Transverse colon (tissue), 4 donors: Measurements from ENCODE around the gene TTLL12. TPM values are rescaled to one million over a fixed set of nuclear protein-coding genes. Genes with fewer than 3 reads are reported as not detected.

Experiments
- DNase-seq: peaks from one replicate; pipeline ENCODE4 v3.0.0-alpha.2; 2019
- H3K27ac ChIP-seq, 4 donors: fragments of 200-600 bp; sonication (generic); 2 replicates each; pipeline ENCODE4 v1.5.1; 2016 to 2018; ENCODE audit warnings: inconsistent platforms in 4 of 4
- H3K27me3 ChIP-seq: fragments of 200-600 bp; sonication (generic); 2 replicates; pipeline ENCODE4 v1.5.1; 2017; ENCODE audit warnings: inconsistent platforms
- H3K36me3 ChIP-seq, 4 donors: fragments of 200-600 bp; sonication (generic); 2 replicates each; pipeline ENCODE4 v1.5.1; 2017 to 2019; ENCODE audit warnings: inconsistent platforms in 4 of 4
- H3K4me1 ChIP-seq, 4 donors: fragments of 200-600 bp; sonication (generic); 2 replicates each; pipeline ENCODE4 v1.5.1; 2017 to 2020; ENCODE audit warnings: inconsistent platforms in 4 of 4
- H3K4me3 ChIP-seq, 4 donors: fragments of 200-600 bp; sonication (generic); 1 replicate in 1 of 4; 2 replicates in 3 of 4; pipeline versions ENCODE4 v1.5.1 to v1.6.1; 2017 to 2019; ENCODE audit warnings: inconsistent platforms in 4 of 4
- H3K9me3 ChIP-seq, 2 donors: fragments of 200-600 bp; sonication (generic); 2 replicates each; pipeline ENCODE4 v1.5.1; 2017 to 2019; ENCODE audit warnings: inconsistent platforms in 2 of 2
- EP300 ChIP-seq: sonication (generic); formaldehyde crosslinking; IDR thresholded peaks from one replicate; pipeline ENCODE4 v1.6.1; 2017; ENCODE audit warnings: antibody characterized with exemption, low read depth
- POLR2A ChIP-seq: fragments of 450-650 bp; IDR thresholded peaks from one replicate; pipeline ENCODE4 v1.6.1; 2016; ENCODE audit warnings: antibody characterized with exemption, mild to moderate bottlenecking, moderate library complexity
- POLR2AphosphoS5 ChIP-seq, 3 donors: sonication (generic); formaldehyde crosslinking; IDR thresholded peaks; one replicate each; pipeline ENCODE4 v1.6.1; 2016; ENCODE audit warnings: antibody characterized with exemption in 3 of 3
- WGBS, 2 donors: methylation state at CpG; one replicate each; pipeline ENCODE4 v1.1.5; 2018; ENCODE audit warnings: low coverage in 1 of 2; 5-methylcytosine and 5-hydroxymethylcytosine counted together
- in situ Hi-C, 4 donors: fragments of 200-750 bp; cut with MboI; loops; one replicate each; pipeline versions ENCODE4 v1.15.0 to v1.15.1; 2017; ENCODE audit warnings: low sequenced_read_pairs in 3 of 4, low pct_ligation_motif_present in 1 of 4, low pct_unique_long_range_greater_than_20kb in 1 of 4
- intact Hi-C: fragments of 100-400 bp; cut with DNase I; formaldehyde crosslinking; loops from one replicate; pipeline ENCODE4 v1.15.1; 2023; ENCODE audit warnings: low total_unique reads
- total RNA-seq, 4 donors: library from RNA; depleted of rRNA; stranded (reverse); fragments of >200 nt; gene quantifications; one replicate each; pipeline ENCODE4 v1.1.0, GENCODE V29; 2016
- TF ChIP-seq, protein P1 (sequence below), 5 experiments: fragments of 200-600 bp in 3 of 5; fragments of 450-650 bp in 2 of 5; sonication (generic) in 3 of 5; IDR thresholded peaks; 1 replicate in 2 of 5; 2 replicates in 3 of 5; pipeline ENCODE4 v1.5.1; 2016 to 2017; ENCODE audit warnings: antibody characterized with exemption in 5 of 5, inconsistent platforms in 3 of 5, mild to moderate bottlenecking in 2 of 5, moderate library complexity in 1 of 5

TTLL12 gene
- total RNA-seq, 4 donors from 2014 or later, result 88.1 to 171 (median 161) TPM

DNA sequence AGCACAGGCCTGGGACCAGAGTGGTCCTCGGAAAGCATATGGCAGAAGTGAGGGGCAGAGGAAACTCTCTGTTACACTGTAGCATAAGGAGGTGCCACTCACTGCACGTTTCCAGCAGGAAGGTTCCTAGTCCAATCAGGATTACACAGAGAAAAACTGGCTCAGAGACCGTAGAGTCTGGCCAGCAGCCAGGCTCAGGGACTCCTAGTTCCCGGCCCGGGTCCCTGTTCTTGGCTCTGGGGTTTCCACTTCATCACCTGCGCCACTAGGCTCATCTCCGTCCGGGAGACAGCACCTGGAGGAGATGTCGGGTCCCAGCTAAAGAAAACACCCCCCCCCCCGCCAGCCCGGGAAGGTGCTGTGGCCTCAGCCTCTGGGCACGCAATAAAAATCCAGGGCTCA lies 1.1 kb downstream of the TTLL12 start:
- no peaks in the 10 kb centered on the region for H3K36me3 ChIP-seq
- in situ Hi-C loops (no loop called here), intact Hi-C loops (loop anchor here (1.0 kb wide), 1 partner anchor 39 kb away; no protein-coding TSS in a partner anchor)
- H3K9me3 ChIP-seq, result no peaks in the 10 kb centered on the region
- WGBS, 2 donors, result 30% methylated on average over 12 of the region's 12 CpGs; no CpG with 5 or more reads in 1 of the 2 donors
- H3K27ac ChIP-seq, result peak overlapping the region; percentile 81 to 97 (median 94)
- no peaks in the 10 kb centered on the region for H3K27me3 ChIP-seq
- H3K4me3 ChIP-seq, result peak overlapping the region; percentile 53 to 90 (median 78)
- H3K4me1 ChIP-seq, result peaks cover 0 to 23% (median 18%) of the 10 kb centered on the region in 4 donors
- peak in 1 of 3 donors; percentile 14 for TF ChIP-seq POLR2AphosphoS5 (IDR thresholded peaks at IDR 0.05)
- TF ChIP-seq POLR2A, result no peak
- peak; percentile 62 for DNase-seq

GRCh38 chr22:43183496-43184277 lies 3.2 kb downstream of the TTLL12 start:
- Histone ChIP-seq H3K4me3 (no peak overlapping the region), H3K27ac (no peak overlapping the region), H3K4me1 (peaks cover 0 to 23% (median 18%) of the 10 kb centered on the region in 4 donors), H3K36me3 (peaks cover 0 to 15% (median 3%) of the 10 kb centered on the region in 4 donors), H3K9me3 (no peaks in the 10 kb centered on the region), H3K27me3 (no peaks in the 10 kb centered on the region)
- intact Hi-C loops, result no loop called here
- WGBS, 2 donors, result 74 to 83% methylated on average over 1 to 12 of the region's 12 CpGs
- no peak for DNase-seq
- TF ChIP-seq POLR2AphosphoS5 (IDR thresholded peaks at IDR 0.05) (no peak), EP300 (no peak), POLR2A (no peak)
- TF ChIP-seq, protein P1, sequence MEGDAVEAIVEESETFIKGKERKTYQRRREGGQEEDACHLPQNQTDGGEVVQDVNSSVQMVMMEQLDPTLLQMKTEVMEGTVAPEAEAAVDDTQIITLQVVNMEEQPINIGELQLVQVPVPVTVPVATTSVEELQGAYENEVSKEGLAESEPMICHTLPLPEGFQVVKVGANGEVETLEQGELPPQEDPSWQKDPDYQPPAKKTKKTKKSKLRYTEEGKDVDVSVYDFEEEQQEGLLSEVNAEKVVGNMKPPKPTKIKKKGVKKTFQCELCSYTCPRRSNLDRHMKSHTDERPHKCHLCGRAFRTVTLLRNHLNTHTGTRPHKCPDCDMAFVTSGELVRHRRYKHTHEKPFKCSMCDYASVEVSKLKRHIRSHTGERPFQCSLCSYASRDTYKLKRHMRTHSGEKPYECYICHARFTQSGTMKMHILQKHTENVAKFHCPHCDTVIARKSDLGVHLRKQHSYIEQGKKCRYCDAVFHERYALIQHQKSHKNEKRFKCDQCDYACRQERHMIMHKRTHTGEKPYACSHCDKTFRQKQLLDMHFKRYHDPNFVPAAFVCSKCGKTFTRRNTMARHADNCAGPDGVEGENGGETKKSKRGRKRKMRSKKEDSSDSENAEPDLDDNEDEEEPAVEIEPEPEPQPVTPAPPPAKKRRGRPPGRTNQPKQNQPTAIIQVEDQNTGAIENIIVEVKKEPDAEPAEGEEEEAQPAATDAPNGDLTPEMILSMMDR (IDR thresholded peaks at IDR 0.05), result no peak
- in situ Hi-C loops, result no loop called here

DNA sequence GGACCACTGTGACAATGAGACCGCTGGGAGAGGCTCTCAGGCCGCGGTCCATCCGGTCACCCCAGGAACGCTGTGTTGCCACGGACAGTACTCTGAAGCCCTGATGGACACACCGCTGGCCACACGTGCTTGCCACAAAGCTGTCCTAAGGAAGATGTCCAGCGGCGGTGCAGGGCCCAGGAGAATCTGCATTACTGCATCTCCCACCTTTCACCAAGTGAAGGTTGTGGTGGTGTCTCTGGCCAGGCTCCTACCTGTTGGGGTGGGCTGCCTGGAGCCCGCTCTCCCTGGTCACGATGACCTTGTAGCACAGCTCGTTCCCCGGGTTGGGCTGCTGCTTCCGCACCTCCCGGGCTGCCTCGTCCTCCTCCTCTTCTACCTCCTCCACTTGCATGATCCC lies 4.2 kb downstream of the TTLL12 start:
- intact Hi-C loops, result no loop called here
- no peak for DNase-seq
- Histone ChIP-seq H3K36me3 (peaks cover 0 to 18% (median 3%) of the 10 kb centered on the region in 4 donors), H3K9me3 (no peaks in the 10 kb centered on the region), H3K27me3 (no peaks in the 10 kb centered on the region), H3K4me1 (peaks cover 0 to 19% (median 15%) of the 10 kb centered on the region in 4 donors), H3K27ac (no peak overlapping the region), H3K4me3 (no peak overlapping the region)
- in situ Hi-C loops, result no loop called here
- no peak for TF ChIP-seq EP300
- TF ChIP-seq POLR2A, result no peak
- TF ChIP-seq POLR2AphosphoS5 (IDR thresholded peaks at IDR 0.05), result no peak
- TF ChIP-seq, protein P1 (IDR thresholded peaks at IDR 0.05), result no peak
- WGBS, 2 donors, result 97% methylated on average over 17 of the region's 17 CpGs; no CpG with 5 or more reads in 1 of the 2 donors

DNA sequence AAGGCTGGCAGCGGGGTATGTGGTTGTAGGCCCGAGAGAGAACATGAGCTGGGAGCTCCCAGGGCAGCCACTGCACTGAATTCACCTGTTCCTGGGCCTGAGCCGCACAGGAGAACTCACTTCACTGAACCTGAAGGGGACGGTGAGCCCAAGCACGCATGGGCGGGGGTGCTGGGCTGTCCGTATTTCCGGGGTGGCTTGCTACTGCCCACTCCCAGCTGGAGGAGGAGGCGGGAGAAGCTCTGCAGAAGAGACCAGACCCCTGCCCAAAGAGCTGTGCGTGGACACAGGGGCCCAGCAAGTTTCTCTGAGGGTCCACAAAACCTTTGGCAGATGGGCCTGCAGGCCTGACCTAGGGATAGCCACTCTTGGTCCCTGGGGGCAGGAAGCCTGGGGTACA lies 4.8 kb downstream of the TTLL12 start:
- in situ Hi-C loops, result no loop called here
- Histone ChIP-seq H3K4me3 (no peak overlapping the region), H3K27ac (no peak overlapping the region), H3K9me3 (no peaks in the 10 kb centered on the region), H3K4me1 (peaks cover 0 to 19% (median 14%) of the 10 kb centered on the region in 4 donors), H3K36me3 (peaks cover 0 to 18% (median 3%) of the 10 kb centered on the region in 4 donors), H3K27me3 (no peaks in the 10 kb centered on the region)
- whole genome bisulfite sequencing, 2 donors, result 87% methylated on average over 10 of the region's 10 CpGs; no CpG with 5 or more reads in 1 of the 2 donors
- TF ChIP-seq, protein P1 (IDR thresholded peaks at IDR 0.05), result no peak
- TF ChIP-seq POLR2AphosphoS5 (IDR thresholded peaks at IDR 0.05), result no peak
- TF ChIP-seq EP300, result no peak
- no peak for TF ChIP-seq POLR2A
- intact Hi-C loops, result no loop called here
- DNase-seq, result no peak
